HG02943 (cell line): ENCODE measurements around the gene ZNF730.
"Not testable (repeated sequence)": the region's sequence is repeated elsewhere in the genome, so short reads cannot be mapped to it uniquely, and the experiment has no call there.

Experiments used
- ATAC-seq: cut with Tn5 transposase; IDR thresholded peaks from one replicate; pipeline ENCODE4 v1.9.1; 2021; ENCODE audit warnings: mild to moderate bottlenecking, low read depth, moderate library complexity; ENCODE audit not compliant: unreplicated experiment

Gene ZNF730

GRCh38 chr19:23116802-23117571 is at the start of gene ZNF730:
ZNF730 (plus strand) TSS chr19:23117025; CDS start chr19:23117174, 149 bp downstream.
- ATAC-seq, result no peak

- ATAC-seq, result no peak
Observed at GRCh38 chr19:23070353-23071146, 46.3 kb upstream of the ZNF730 start.

GRCh38 chr19:23071147-23071511 is 45.7 kb upstream of the ZNF730 start:
- no peak for ATAC-seq

GRCh38 chr19:23075031-23075733 is 41.6 kb upstream of the ZNF730 start:
- no peak for ATAC-seq

GRCh38 chr19:23077776-23078175 is 39.0 kb upstream of the ZNF730 start:
- not testable (repeated sequence) for ATAC-seq

GRCh38 chr19:23093832-23094231 is 23.0 kb upstream of the ZNF730 start:
- no peak for ATAC-seq

- ATAC-seq, result no peak
Observed at GRCh38 chr19:23095418-23095817, 21.4 kb upstream of the ZNF730 start.

GRCh38 chr19:23098286-23098685 is 18.5 kb upstream of the ZNF730 start:
- ATAC-seq, result no peak

GRCh38 chr19:23098988-23099387 is 17.8 kb upstream of the ZNF730 start:
- ATAC-seq, result no peak

- ATAC-seq, result no peak
Observed at GRCh38 chr19:23099966-23100365, 16.9 kb upstream of the ZNF730 start.

- no peak for ATAC-seq
Observed at GRCh38 chr19:23101241-23101640, 15.6 kb upstream of the ZNF730 start.

GRCh38 chr19:23118400-23118799 is 1.6 kb downstream of the ZNF730 start:
- ATAC-seq, result no peak

GRCh38 chr19:23134211-23134610 is 17.4 kb downstream of the ZNF730 start:
- ATAC-seq, result not testable (repeated sequence)

- no peak for ATAC-seq
Observed at GRCh38 chr19:23145617-23146415, 29.0 kb downstream of the ZNF730 start.

GRCh38 chr19:23160766-23161165 is 43.9 kb downstream of the ZNF730 start:
- ATAC-seq, result no peak

- not testable (repeated sequence) for ATAC-seq
Observed at GRCh38 chr19:23168286-23168685, 51.5 kb downstream of the ZNF730 start.

- ATAC-seq, result no peak
Observed at GRCh38 chr19:23183251-23183650, 66.4 kb downstream of the ZNF730 start.

GRCh38 chr19:23190341-23190740 is 73.5 kb downstream of the ZNF730 start:
- no peak for ATAC-seq
